Type B pancreatic cell (in vitro differentiated cells): ENCODE measurements around the gene USH1C. TPM values are rescaled to one million over a fixed set of nuclear protein-coding genes. Genes with fewer than 3 reads are reported as not detected.
A peak's percentile ranks its signal among the peaks of the same experiment; 100 is the strongest.

Experiments
- DNase-seq: peaks from one replicate; pipeline ENCODE4 v3.0.0; 2021; ENCODE audit warnings: mixed read lengths; ENCODE audit not compliant: unreplicated experiment; ENCODE audit errors: extremely low spot score
- H3K27ac Mint-ChIP-seq: 2 replicates; pipeline ENCODE4 v1.8.0; 2021; ENCODE audit warnings: mild to moderate bottlenecking, mixed read lengths
- H3K27me3 Mint-ChIP-seq: 2 replicates; pipeline ENCODE4 v1.8.0; 2021; ENCODE audit warnings: mixed read lengths
- H3K36me3 Mint-ChIP-seq: 2 replicates; pipeline ENCODE4 v1.8.0; 2021; ENCODE audit warnings: mixed read lengths
- H3K4me1 Mint-ChIP-seq: one replicate; pipeline ENCODE4 v1.8.0; 2021; ENCODE audit warnings: mixed read lengths; ENCODE audit not compliant: unreplicated experiment
- H3K4me3 Mint-ChIP-seq: 2 replicates; pipeline ENCODE4 v1.8.0; 2021; ENCODE audit warnings: mild to moderate bottlenecking, mixed read lengths
- H3K9me3 Mint-ChIP-seq: 2 replicates; pipeline ENCODE4 v1.8.0; 2021; ENCODE audit warnings: mixed read lengths
- total RNA-seq: library from RNA; stranded (reverse); gene quantifications from 2 replicates; pipeline ENCODE4 v1.2.1, GENCODE V29; 2021; ENCODE audit warnings: low replicate concordance
- TF ChIP-seq, protein P1 (sequence below): fragments of 200-600 bp; sonication (generic); conservative IDR thresholded peaks from 2 replicates; pipeline ENCODE4 v1.5.0; 2021; ENCODE audit warnings: antibody characterized with exemption, mild to moderate bottlenecking

The USH1C gene
- total RNA-seq, 1 donor from 2014 or later = 21.8 TPM

DNA sequence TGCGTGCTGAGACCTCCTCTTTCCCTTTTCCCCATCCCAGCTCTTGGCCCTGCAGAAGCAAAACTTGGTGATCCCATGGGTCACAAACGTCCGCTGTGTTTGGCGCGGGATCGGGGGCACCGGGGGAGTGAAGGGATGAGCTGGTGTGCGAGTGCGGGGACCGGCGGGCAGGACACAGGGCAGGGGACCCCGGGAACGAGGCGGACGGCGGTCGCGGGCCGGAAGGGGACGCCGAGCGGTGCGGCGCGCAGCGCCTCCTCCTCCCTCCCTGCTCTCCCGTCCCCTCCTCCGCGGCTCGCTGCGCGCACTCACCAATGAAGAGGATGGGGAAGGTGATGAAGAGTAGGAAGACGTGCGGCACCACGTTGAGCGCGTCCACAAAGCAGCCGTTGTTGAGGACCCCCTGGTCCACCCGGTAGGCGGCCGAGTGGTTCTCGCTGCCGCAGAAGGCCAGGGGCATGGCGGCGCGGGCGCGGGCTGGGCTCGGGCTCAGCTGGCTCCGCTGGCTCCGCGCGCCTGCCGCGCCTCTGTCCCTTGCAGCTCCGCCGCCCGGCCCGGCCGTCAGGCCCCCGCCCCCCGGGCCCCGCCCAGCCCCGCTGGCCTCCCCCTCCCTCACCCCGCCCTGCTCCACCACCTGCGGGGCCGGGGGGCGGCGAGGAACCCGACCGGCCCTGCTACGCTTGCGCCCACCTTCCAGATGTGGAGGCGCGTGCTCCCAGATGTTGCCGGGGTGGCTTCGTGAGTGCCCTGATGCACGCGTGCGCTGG, 67.7 kb downstream of the USH1C start, which contains the start of gene ABCC8:
TSS of gene ABCC8 (minus strand) at position 529 of the 767 bp plus-strand sequence. CDS start at position 460, 69 bp downstream.
- H3K9me3 Mint-ChIP-seq = no peaks in the 10 kb centered on the region
- peak within 1 kb of the TSS; percentile 85 for H3K4me3 Mint-ChIP-seq
- H3K36me3 Mint-ChIP-seq = peaks cover 3% of the 10 kb centered on the region
- H3K27me3 Mint-ChIP-seq = peaks cover 90% of the 10 kb centered on the region
- TF ChIP-seq, protein P1, sequence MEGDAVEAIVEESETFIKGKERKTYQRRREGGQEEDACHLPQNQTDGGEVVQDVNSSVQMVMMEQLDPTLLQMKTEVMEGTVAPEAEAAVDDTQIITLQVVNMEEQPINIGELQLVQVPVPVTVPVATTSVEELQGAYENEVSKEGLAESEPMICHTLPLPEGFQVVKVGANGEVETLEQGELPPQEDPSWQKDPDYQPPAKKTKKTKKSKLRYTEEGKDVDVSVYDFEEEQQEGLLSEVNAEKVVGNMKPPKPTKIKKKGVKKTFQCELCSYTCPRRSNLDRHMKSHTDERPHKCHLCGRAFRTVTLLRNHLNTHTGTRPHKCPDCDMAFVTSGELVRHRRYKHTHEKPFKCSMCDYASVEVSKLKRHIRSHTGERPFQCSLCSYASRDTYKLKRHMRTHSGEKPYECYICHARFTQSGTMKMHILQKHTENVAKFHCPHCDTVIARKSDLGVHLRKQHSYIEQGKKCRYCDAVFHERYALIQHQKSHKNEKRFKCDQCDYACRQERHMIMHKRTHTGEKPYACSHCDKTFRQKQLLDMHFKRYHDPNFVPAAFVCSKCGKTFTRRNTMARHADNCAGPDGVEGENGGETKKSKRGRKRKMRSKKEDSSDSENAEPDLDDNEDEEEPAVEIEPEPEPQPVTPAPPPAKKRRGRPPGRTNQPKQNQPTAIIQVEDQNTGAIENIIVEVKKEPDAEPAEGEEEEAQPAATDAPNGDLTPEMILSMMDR = no peak
- no peak within 1 kb of the TSS for H3K27ac Mint-ChIP-seq
- H3K4me1 Mint-ChIP-seq = no peaks in the 10 kb centered on the region
- no peak for DNase-seq

DNA sequence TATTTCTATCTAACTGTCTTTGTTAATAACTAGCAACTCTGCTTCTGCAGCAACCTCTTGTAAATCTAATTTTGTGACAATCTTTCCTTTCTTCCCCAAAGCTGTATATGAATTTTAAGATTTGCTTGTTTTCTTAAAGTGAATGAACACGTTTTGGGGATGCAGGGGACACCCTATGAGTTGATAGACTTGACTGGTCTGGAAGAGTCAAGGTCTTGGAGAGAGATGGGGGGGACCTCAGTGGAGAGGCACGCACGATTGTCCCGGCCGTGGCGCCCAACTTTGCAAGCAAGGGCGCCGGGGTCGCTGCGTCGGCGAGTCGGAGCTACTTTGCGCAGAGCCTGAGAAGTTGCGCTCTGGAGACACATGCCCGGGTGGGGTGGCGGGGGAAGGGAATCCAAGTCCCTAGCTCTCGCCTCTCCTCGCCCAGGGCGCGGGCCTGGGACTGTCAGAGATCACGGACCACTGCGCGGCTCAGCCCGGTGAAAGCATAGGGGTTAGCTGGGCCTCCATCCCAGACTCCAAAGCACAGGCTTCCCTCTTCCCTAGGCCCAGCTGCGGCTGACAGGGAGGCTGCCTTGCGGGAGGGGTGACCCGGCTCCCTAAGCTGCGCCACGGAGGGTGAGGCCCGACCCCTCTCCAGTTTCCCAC, 68.4 kb downstream of the USH1C start:
- Mint-ChIP-seq H3K27me3 (peaks cover 90% of the 10 kb centered on the region), H3K36me3 (peaks cover 3% of the 10 kb centered on the region), H3K9me3 (no peaks in the 10 kb centered on the region), H3K4me1 (no peaks in the 10 kb centered on the region), H3K4me3 (peak overlapping the region; percentile 85), H3K27ac (no peak overlapping the region)
- TF ChIP-seq, protein P1 = no peak
- no peak for DNase-seq

DNA sequence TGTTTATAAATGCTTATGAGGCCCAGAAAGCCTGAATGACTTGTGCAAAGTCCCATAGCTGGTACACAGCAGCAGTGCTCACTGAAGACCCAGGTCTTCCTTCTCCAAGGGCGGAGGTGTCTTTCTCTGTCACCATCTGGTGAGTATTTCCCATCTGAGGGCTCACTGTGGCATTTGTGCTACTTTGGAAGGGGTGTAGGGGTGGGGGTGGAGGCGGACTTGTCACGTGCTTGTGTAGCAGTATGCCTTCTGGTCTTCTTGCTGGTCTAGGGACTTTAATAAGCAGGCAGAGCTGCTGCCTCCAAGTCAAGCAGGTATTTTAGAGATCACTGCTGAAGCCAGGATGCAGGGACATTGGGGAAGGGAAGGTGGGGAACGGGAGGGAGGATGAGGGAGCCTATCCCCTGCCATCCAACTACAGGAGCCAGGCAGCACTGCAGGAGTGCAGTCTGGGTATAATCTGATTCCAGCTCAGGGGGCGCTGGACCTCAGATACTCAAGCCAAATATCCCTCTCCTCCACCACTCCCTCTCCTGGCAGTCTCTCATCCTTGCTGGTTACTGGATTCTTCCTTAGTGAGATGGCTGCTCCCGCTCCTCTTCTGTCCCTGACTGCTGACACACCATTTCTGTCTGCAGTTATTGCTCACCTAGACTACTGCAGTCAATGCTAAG, 71.0 kb downstream of the USH1C start:
- peaks cover 71% of the 10 kb centered on the region for H3K27me3 Mint-ChIP-seq
- no peak for DNase-seq

DNA sequence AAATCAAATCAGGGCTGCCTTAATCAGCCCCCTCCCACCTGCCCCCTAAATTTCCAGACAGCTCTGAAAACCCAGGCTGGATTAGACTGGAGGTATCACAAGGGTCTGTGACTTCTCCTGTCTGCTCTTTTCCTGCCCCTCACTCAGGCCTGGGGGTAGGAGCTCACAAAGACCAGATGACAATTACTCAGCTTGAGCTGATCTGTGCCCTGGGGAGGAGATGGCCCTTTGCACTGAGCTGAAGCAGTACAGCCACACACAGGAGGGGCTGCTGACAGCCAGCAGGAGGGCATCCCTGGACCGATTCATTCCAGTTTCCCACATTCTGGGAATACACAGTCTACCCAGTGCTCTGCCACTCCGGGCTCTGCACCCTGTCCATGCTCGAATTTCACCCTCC, 71.7 kb downstream of the USH1C start:
- TF ChIP-seq, protein P1 = no peak
- H3K4me1 Mint-ChIP-seq = no peaks in the 10 kb centered on the region

More for the DNA sequence above, 71.0 kb downstream of the USH1C start:
- H3K36me3 Mint-ChIP-seq = peaks cover 3% of the 10 kb centered on the region
- no peaks in the 10 kb centered on the region for H3K4me1 Mint-ChIP-seq
- no peaks in the 10 kb centered on the region for H3K9me3 Mint-ChIP-seq
- H3K27ac Mint-ChIP-seq = no peak overlapping the region
- TF ChIP-seq, protein P1 = peak; percentile 63
- H3K4me3 Mint-ChIP-seq = peak overlapping the region; percentile 8

DNA sequence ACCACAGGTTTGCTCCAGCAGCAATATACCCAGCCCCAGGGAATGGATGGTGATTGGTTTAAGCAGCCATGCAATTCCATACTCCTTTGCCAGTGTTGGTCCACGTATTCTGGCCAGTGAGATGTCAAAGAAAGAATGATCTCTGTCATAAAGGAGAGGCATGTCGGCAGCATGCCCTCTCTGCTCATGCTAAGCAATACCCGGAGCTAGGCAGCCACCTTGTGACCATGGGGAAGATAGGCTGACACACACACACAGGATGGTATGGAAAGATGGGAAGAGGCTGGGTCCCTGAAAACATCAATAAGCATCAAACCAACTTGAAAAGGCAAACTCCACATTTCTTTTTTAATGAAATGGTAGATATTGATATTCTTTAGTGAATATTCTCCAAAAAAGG, 72.7 kb downstream of the USH1C start:
- Mint-ChIP-seq H3K4me1 (no peaks in the 10 kb centered on the region), H3K27me3 (peaks cover 60% of the 10 kb centered on the region), H3K9me3 (no peaks in the 10 kb centered on the region), H3K36me3 (peaks cover 3% of the 10 kb centered on the region), H3K4me3 (no peak overlapping the region), H3K27ac (no peak overlapping the region)
- TF ChIP-seq, protein P1 = no peak
- DNase-seq = no peak

More for the DNA sequence above, 71.7 kb downstream of the USH1C start:
- Mint-ChIP-seq H3K27me3 (peaks cover 65% of the 10 kb centered on the region), H3K36me3 (peaks cover 3% of the 10 kb centered on the region), H3K4me3 (no peak overlapping the region), H3K27ac (no peak overlapping the region), H3K9me3 (no peaks in the 10 kb centered on the region)
- no peak for DNase-seq
